ENCODE measurements around the gene ZNF143. TPM values are rescaled to one million over a fixed set of nuclear protein-coding genes. Genes with fewer than 3 reads are reported as not detected.

Gene ZNF143
- total RNA-seq, 1 experiment from 2014 or later: 30.2 TPM

DNA sequence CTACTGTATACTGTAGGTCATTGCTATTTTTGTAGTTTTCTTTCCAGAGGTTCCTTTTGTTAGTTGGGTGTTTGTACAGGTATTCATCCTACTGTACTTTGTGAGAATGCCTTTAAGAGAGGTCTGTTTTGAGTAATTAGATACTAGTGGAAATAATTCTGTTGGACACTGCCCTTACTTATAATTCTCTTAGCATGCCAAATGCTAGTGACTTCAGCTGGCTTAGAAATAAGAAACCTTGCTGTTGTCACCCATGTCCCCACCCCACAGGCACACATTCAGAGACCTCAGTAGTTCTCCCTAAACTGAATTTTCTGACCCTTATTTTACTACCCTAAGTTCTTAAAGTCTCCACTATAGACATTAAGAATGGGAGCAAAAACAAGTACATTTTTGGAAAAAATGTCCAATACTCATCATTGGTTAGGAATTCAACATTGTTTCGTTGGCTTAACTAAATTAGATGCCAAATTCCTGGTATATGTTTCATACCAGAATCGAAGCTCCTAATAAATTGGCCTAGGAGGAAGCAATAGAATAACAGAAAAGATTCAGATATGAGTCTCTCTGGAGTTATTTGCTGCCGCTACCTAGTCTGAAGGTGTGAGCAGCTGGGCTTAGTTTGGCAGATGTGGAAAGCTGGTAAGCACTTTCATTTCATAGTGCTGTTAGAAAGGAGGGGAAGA, 28.4 kb downstream of the ZNF143 start:
- DNase-seq (ENCODE audit: low read depth, low spot score): no peak
- ChIA-PET CTCF (interaction anchor here (0.5 kb wide), 1 partner anchor 361 kb away, joined by 6 read pairs; no protein-coding TSS in a partner anchor), POLR2A (interaction anchor here (0.7 kb wide), 1 partner anchor 1138 kb away, joined by 13 read pairs; no protein-coding TSS in a partner anchor)
- Histone ChIP-seq H3K36me3 (ENCODE audit: control insufficient read depth, insufficient read depth, low read length) (no peaks in the 10 kb centered on the region), H3K4me1 (ENCODE audit: control insufficient read depth, insufficient read depth, low read length) (no peaks in the 10 kb centered on the region), H3K9me3 (ENCODE audit: control insufficient read depth, insufficient read depth, low read depth, low read length) (no peaks in the 10 kb centered on the region), H3K27me3 (ENCODE audit: control insufficient read depth, insufficient read depth, low read length) (no peaks in the 10 kb centered on the region), H3K4me3 (ENCODE audit: low read depth in 2 of 2, low read length in 2 of 2) (no peak overlapping the region), H3K27ac (ENCODE audit: low read length) (no peak overlapping the region)
- no TSS peak for BruUV-seq (replicated peaks)
- intact Hi-C loops (cut with micrococcal nuclease; ENCODE audit: unreplicated experiment) (no loop called here), in situ Hi-C loops (cut with HindIII; ENCODE audit: low pct_unique_long_range_greater_than_20kb, low sequenced_read_pairs) (no loop called here)
- TF ChIP-seq SIN3A (IDR thresholded peaks at IDR 0.05; ENCODE audit: borderline replicate concordance, insufficient read depth, low read depth, low read length) (no peak), POLR2AphosphoS5 (IDR thresholded peaks at IDR 0.05; ENCODE audit: low read depth, low read length) (no peak)
- TF ChIP-seq, protein P1, sequence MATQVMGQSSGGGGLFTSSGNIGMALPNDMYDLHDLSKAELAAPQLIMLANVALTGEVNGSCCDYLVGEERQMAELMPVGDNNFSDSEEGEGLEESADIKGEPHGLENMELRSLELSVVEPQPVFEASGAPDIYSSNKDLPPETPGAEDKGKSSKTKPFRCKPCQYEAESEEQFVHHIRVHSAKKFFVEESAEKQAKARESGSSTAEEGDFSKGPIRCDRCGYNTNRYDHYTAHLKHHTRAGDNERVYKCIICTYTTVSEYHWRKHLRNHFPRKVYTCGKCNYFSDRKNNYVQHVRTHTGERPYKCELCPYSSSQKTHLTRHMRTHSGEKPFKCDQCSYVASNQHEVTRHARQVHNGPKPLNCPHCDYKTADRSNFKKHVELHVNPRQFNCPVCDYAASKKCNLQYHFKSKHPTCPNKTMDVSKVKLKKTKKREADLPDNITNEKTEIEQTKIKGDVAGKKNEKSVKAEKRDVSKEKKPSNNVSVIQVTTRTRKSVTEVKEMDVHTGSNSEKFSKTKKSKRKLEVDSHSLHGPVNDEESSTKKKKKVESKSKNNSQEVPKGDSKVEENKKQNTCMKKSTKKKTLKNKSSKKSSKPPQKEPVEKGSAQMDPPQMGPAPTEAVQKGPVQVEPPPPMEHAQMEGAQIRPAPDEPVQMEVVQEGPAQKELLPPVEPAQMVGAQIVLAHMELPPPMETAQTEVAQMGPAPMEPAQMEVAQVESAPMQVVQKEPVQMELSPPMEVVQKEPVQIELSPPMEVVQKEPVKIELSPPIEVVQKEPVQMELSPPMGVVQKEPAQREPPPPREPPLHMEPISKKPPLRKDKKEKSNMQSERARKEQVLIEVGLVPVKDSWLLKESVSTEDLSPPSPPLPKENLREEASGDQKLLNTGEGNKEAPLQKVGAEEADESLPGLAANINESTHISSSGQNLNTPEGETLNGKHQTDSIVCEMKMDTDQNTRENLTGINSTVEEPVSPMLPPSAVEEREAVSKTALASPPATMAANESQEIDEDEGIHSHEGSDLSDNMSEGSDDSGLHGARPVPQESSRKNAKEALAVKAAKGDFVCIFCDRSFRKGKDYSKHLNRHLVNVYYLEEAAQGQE (IDR thresholded peaks at IDR 0.05; ENCODE audit: insufficient read depth in 1 of 2, low read depth in 2 of 2, low read length in 1 of 2): no peak
- ATAC-seq: no peak

DNA sequence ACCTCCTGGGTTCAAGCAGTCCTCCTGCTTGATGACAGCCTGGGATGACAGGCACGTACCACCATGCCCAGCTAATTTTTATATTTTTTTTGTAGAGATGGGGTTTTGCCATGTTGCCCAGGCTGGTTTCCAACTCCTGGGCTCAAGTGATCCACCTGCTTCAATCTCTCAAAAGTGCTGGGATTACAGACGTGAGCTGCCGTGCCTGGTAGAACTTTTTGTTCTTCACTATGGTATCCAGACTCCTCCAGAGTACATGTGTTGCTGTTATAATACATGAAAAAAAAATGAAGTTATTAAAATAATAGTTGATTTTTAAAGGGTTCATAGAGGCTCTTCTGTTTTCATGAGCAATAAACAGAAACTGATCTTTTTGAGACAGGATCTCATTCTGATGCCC, 29.6 kb downstream of the ZNF143 start:
- no peak for ATAC-seq
- no peak for DNase-seq (ENCODE audit: low read depth, low spot score)
- ChIA-PET POLR2A (interaction anchor here (0.7 to 0.8 kb wide), 3 partner anchors 31 to 285 kb away, joined by 3 to 7 read pairs (median 4); no protein-coding TSS in a partner anchor), CTCF (interaction anchor here (0.6 kb wide), 1 partner anchor 17 kb away, joined by 4 read pairs; no protein-coding TSS in a partner anchor)
- intact Hi-C loops (cut with micrococcal nuclease; ENCODE audit: unreplicated experiment) (no loop called here), in situ Hi-C loops (cut with HindIII; ENCODE audit: low pct_unique_long_range_greater_than_20kb, low sequenced_read_pairs) (no loop called here)
- Histone ChIP-seq H3K36me3 (ENCODE audit: control insufficient read depth, insufficient read depth, low read length) (no peaks in the 10 kb centered on the region), H3K4me1 (ENCODE audit: control insufficient read depth, insufficient read depth, low read length) (no peaks in the 10 kb centered on the region), H3K4me3 (ENCODE audit: low read depth in 2 of 2, low read length in 2 of 2) (no peak overlapping the region), H3K27me3 (ENCODE audit: control insufficient read depth, insufficient read depth, low read length) (no peaks in the 10 kb centered on the region), H3K9me3 (ENCODE audit: control insufficient read depth, insufficient read depth, low read depth, low read length) (no peaks in the 10 kb centered on the region), H3K27ac (ENCODE audit: low read length) (no peak overlapping the region)
- no TSS peak for BruUV-seq (replicated peaks)
- TF ChIP-seq, protein P1 (IDR thresholded peaks at IDR 0.05; ENCODE audit: insufficient read depth in 1 of 2, low read depth in 2 of 2, low read length in 1 of 2): no peak
- TF ChIP-seq POLR2AphosphoS5 (IDR thresholded peaks at IDR 0.05; ENCODE audit: low read depth, low read length) (no peak), SIN3A (IDR thresholded peaks at IDR 0.05; ENCODE audit: borderline replicate concordance, insufficient read depth, low read depth, low read length) (no peak), TCF7L2 (IDR thresholded peaks at IDR 0.05; ENCODE audit: low read depth, low read length) (no peak)

Data from Panc1 (cell line).